Sigmoid colon (tissue), 4 donors: Measurements from ENCODE around the gene CCDC63.

Source experiments
- CTCF ChIP-seq, 4 experiments: fragments of 450-650 bp in 3 of 4; fragments of 200-600 bp in 1 of 4; IDR thresholded peaks; one replicate each; pipeline ENCODE4 v1.5.1; 2016 to 2019; ENCODE audit warnings: antibody characterized with exemption in 4 of 4, mild to moderate bottlenecking in 3 of 4, moderate library complexity in 2 of 4
- EP300 ChIP-seq, 4 donors: sonication (generic); formaldehyde crosslinking; IDR thresholded peaks; one replicate each; pipeline ENCODE4 v1.6.1; 2017; ENCODE audit warnings: antibody characterized with exemption in 4 of 4
- POLR2A ChIP-seq, 2 donors: fragments of 450-650 bp; IDR thresholded peaks; one replicate each; pipeline ENCODE4 v1.6.1; 2016; ENCODE audit warnings: antibody characterized with exemption in 2 of 2, mild to moderate bottlenecking in 2 of 2, moderate library complexity in 2 of 2
- POLR2AphosphoS5 ChIP-seq, 4 donors: sonication (generic); formaldehyde crosslinking; IDR thresholded peaks; one replicate each; pipeline ENCODE4 v1.6.1; 2017; ENCODE audit warnings: antibody characterized with exemption in 4 of 4

DNA sequence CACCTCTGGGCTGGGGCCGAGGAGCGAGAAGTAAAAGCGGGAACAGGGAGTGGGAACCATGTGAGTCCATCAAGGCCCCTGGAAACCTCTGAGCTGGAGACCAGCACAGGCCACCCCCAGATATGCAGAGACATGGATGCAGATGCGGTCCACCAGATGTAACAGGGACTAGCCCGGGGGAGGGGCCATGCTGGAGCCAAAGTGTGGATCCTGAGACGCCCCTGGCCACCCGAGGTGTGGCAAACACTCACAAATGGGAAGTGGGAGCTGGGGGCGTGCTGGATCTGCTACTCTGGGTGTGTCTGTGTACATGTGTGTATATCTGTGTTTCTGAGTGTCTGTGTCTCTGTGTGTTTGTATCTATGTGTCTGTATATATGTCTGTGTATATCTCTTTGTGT lies 60.8 kb downstream of the CCDC63 start:
- TF ChIP-seq CTCF (IDR thresholded peaks at IDR 0.05) (no peak), POLR2AphosphoS5 (IDR thresholded peaks at IDR 0.05) (no peak), EP300 (IDR thresholded peaks at IDR 0.05) (no peak), POLR2A (IDR thresholded peaks at IDR 0.05) (no peak)
